ENCODE results near the gene RNF125.
A peak's percentile ranks its signal among the peaks of the same experiment; 100 is the strongest.

RNF125 gene

DNA sequence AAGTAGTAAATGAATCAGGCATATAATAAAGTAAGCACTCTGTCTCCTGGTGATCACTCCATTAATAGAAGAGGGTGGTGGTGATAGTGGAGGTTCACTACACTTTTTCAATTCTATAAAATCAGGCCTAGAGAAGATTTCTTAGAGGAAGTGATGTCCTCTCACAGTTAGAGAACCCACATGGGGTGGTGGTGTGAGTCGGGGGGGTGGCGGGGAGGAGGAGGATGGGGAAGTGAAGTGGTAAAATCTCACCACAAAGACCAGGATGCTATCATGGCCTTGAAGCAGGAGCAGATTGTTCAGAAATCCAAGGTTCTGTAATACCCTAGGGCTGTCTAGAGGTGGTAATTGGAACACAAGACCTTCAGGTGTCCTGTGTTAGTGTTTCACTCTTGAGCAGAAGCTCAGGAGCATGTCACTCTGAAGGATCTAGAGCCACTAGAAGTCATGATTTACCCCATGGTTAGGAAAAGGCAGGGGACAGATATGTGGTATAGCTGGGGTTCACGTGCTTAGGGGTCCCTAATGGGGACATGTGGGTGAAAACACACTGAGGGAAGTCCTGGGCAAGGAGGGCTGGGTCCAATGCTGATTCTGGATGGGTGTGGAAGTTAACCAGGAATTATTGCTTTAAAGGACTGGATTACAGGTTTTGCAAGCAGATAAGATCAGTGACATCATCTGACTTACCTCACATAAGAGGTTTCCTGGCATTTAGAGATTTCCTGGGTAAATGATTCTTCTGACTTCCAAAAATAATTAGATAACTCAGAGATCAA lies 31.0 kb downstream of the RNF125 start:
- no peak overlapping the region for H3K4me3 ChIP-seq (ENCODE audit: low read length)
- DNase-seq (ENCODE audit: low read depth): no peak
- TF ChIP-seq, protein P1, sequence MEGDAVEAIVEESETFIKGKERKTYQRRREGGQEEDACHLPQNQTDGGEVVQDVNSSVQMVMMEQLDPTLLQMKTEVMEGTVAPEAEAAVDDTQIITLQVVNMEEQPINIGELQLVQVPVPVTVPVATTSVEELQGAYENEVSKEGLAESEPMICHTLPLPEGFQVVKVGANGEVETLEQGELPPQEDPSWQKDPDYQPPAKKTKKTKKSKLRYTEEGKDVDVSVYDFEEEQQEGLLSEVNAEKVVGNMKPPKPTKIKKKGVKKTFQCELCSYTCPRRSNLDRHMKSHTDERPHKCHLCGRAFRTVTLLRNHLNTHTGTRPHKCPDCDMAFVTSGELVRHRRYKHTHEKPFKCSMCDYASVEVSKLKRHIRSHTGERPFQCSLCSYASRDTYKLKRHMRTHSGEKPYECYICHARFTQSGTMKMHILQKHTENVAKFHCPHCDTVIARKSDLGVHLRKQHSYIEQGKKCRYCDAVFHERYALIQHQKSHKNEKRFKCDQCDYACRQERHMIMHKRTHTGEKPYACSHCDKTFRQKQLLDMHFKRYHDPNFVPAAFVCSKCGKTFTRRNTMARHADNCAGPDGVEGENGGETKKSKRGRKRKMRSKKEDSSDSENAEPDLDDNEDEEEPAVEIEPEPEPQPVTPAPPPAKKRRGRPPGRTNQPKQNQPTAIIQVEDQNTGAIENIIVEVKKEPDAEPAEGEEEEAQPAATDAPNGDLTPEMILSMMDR (conservative IDR thresholded peaks at IDR 0.05; ENCODE audit: low read length): no peak

DNA sequence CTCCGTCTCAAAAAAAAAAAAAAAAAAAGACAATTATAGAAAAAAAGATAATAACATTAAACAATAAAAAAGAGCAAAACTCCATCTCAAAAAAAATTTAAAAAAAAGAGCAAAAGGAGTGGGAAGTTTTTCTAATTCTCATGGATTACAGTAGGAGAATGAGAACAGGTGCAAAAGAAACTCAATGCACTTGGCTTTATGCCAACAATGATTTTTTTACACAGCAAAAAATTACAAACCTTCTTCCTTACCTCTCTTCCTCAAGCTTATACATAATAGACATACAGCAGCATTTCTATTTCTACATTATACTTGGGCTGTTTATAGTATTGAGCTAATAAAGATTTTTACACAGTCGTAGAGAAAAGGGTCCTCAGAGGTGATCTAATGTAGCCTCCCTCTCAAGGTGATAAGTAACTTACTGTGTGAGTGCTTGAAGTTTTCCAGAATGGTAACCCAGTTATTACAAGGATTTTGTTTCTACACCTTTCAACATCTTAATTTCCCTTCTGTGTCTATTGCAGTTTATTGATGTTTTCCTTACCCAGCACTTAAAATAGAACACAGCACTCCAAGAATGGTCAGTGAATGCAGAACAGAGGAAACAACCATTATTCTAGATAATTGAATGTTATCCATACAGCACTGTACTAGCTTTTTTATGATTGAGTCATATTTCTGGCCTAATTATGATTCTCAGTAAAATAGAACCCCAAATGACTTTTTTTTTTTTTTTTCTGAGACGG lies 38.2 kb downstream of the RNF125 start:
- H3K4me3 ChIP-seq (ENCODE audit: low read length): no peak overlapping the region
- no peak for DNase-seq (ENCODE audit: low read depth)
- TF ChIP-seq, protein P1 (conservative IDR thresholded peaks at IDR 0.05; ENCODE audit: low read length): no peak

- DNase-seq (ENCODE audit: low read depth): no peak
- H3K4me3 ChIP-seq (ENCODE audit: low read length): no peak overlapping the region
- TF ChIP-seq, protein P1 (conservative IDR thresholded peaks at IDR 0.05; ENCODE audit: low read length): no peak
Observed at GRCh38 chr18:32057624-32058165, 39.1 kb downstream of the RNF125 start.

GRCh38 chr18:32060026-32060425 lies 41.4 kb downstream of the RNF125 start:
- no peak overlapping the region for H3K4me3 ChIP-seq (ENCODE audit: low read length)
- no peak for DNase-seq (ENCODE audit: low read depth)
- TF ChIP-seq, protein P1 (conservative IDR thresholded peaks at IDR 0.05; ENCODE audit: low read length): no peak

- TF ChIP-seq, protein P1 (conservative IDR thresholded peaks at IDR 0.05; ENCODE audit: low read length): no peak
- DNase-seq (ENCODE audit: low read depth): no peak
- H3K4me3 ChIP-seq (ENCODE audit: low read length): no peak overlapping the region
Observed at GRCh38 chr18:32067375-32068167, 48.9 kb downstream of the RNF125 start.

- TF ChIP-seq, protein P1 (conservative IDR thresholded peaks at IDR 0.05; ENCODE audit: low read length): peak; percentile 43
- no peak for DNase-seq (ENCODE audit: low read depth)
- H3K4me3 ChIP-seq (ENCODE audit: low read length): no peak overlapping the region
Observed at GRCh38 chr18:32072321-32072720, 53.7 kb downstream of the RNF125 start.

Measured in AG10803 (cell line).